GM19043 (cell line): ENCODE measurements around the gene RNF151.

ENCODE experiments used
- ATAC-seq: cut with Tn5 transposase; IDR thresholded peaks from one replicate; pipeline ENCODE4 v1.9.1; 2021; ENCODE audit warnings: low read depth; ENCODE audit not compliant: unreplicated experiment

RNF151 gene

GRCh38 chr16:1976216-1976520, 9.5 kb downstream of the RNF151 start:
- ATAC-seq = no peak

- no peak for ATAC-seq
Observed at GRCh38 chr16:1976951-1977874, 10.6 kb downstream of the RNF151 start.

- no peak for ATAC-seq
Observed at GRCh38 chr16:1977875-1978268, 11.2 kb downstream of the RNF151 start.

GRCh38 chr16:1978476-1979120, 11.9 kb downstream of the RNF151 start:
- ATAC-seq = no peak

GRCh38 chr16:1979271-1980029, 12.8 kb downstream of the RNF151 start:
- no peak for ATAC-seq

GRCh38 chr16:1980030-1980769, 13.5 kb downstream of the RNF151 start:
- ATAC-seq = no peak

- ATAC-seq = no peak
Observed at GRCh38 chr16:1980770-1981087, 14.1 kb downstream of the RNF151 start.

GRCh38 chr16:1981398-1981836, 14.8 kb downstream of the RNF151 start, which contains the start of gene NOXO1:
TSS of gene NOXO1 (minus strand) at chr16:1981469. CDS start at chr16:1981179, 290 bp downstream.
- ATAC-seq = no peak

GRCh38 chr16:1982013-1982433, 15.4 kb downstream of the RNF151 start:
- no peak for ATAC-seq

- ATAC-seq = no peak
Observed at GRCh38 chr16:1982991-1983543, 16.4 kb downstream of the RNF151 start.

GRCh38 chr16:1983544-1984346, 17.1 kb downstream of the RNF151 start, which contains the start of gene GFER:
TSS of gene GFER (plus strand) at chr16:1984193. CDS start at chr16:1984219, 26 bp downstream.
- peak; percentile 67 for ATAC-seq

- no peak for ATAC-seq
Observed at GRCh38 chr16:1984347-1985225, 17.9 kb downstream of the RNF151 start.

GRCh38 chr16:1985466-1986150, 19.0 kb downstream of the RNF151 start:
- no peak for ATAC-seq

- no peak for ATAC-seq
Observed at GRCh38 chr16:1987198-1987597, 20.5 kb downstream of the RNF151 start.

- ATAC-seq = no peak
Observed at GRCh38 chr16:1989209-1990100, 22.8 kb downstream of the RNF151 start, which contains the start of gene SYNGR3. TSS of gene SYNGR3 (plus strand) at chr16:1989970. CDS start at chr16:1990103, 133 bp downstream.

- no peak for ATAC-seq
Observed at GRCh38 chr16:1990101-1990350, 23.4 kb downstream of the RNF151 start.
